H4 (cell line): ENCODE results near the gene RHOA. TPM values are rescaled to one million over a fixed set of nuclear protein-coding genes. Genes with fewer than 3 reads are reported as not detected.
"Not testable (repeated sequence)": the region's sequence is repeated elsewhere in the genome, so short reads cannot be mapped to it uniquely, and the experiment has no call there.

Experiments used
- DNase-seq: peaks from one replicate; pipeline ENCODE4 v3.0.0-alpha.2; 2015; ENCODE audit warnings: low spot score
- total RNA-seq: library from RNA; depleted of rRNA; stranded (reverse); fragments of >200 nt; shearing (Covaris generic); gene quantifications from 2 replicates; pipeline ENCODE4 v1.2.3, GENCODE V29; 2014

Gene RHOA
- total RNA-seq, 1 experiment from 2014 or later: 305 TPM

GRCh38 chr3:49411535-49411967, 225 bp downstream of the RHOA start:
- DNase-seq: no peak

- DNase-seq: no peak
These were observed 786 bp downstream of the RHOA start for GRCh38 chr3:49410846-49411534.

GRCh38 chr3:49410066-49410845, 1.5 kb downstream of the RHOA start:
- no peak for DNase-seq

- DNase-seq: no peak
These were observed 4.9 kb downstream of the RHOA start for GRCh38 chr3:49406571-49407565.

GRCh38 chr3:49405570-49405969, 6.2 kb downstream of the RHOA start:
- DNase-seq: not testable (repeated sequence)

- DNase-seq: no peak
These were observed 7.9 kb downstream of the RHOA start for GRCh38 chr3:49403891-49404290.

GRCh38 chr3:49401766-49402165, 10.0 kb downstream of the RHOA start:
- no peak for DNase-seq

- no peak for DNase-seq
These were observed 12.3 kb downstream of the RHOA start for GRCh38 chr3:49399461-49399860.

- DNase-seq: no peak
These were observed 14.3 kb downstream of the RHOA start for GRCh38 chr3:49397470-49397869.

- not testable (repeated sequence) for DNase-seq
These were observed 20.5 kb downstream of the RHOA start for GRCh38 chr3:49391310-49391709.

GRCh38 chr3:49389297-49389696, 22.5 kb downstream of the RHOA start:
- DNase-seq: no peak

GRCh38 chr3:49388289-49388820, 23.4 kb downstream of the RHOA start:
- no peak for DNase-seq

- no peak for DNase-seq
These were observed 24.1 kb downstream of the RHOA start for GRCh38 chr3:49387721-49388120.

GRCh38 chr3:49386056-49386756, 25.6 kb downstream of the RHOA start:
- DNase-seq: no peak

GRCh38 chr3:49385617-49386016, 26.2 kb downstream of the RHOA start:
- no peak for DNase-seq

- DNase-seq: no peak
These were observed 28.4 kb downstream of the RHOA start for GRCh38 chr3:49383387-49383786.

GRCh38 chr3:49378249-49378895, 33.4 kb downstream of the RHOA start:
- DNase-seq: peak; percentile 23

GRCh38 chr3:49377483-49377882, 34.3 kb downstream of the RHOA start:
- DNase-seq: no peak

GRCh38 chr3:49371946-49372345, 39.8 kb downstream of the RHOA start:
- no peak for DNase-seq

- DNase-seq: no peak
These were observed 41.0 kb downstream of the RHOA start for GRCh38 chr3:49370585-49371290.
